GM06990 (cell line): ENCODE data around the gene KRTAP4-3.

Source experiments
- DNase-seq: peaks from one replicate; pipeline ENCODE4 v3.0.0-alpha.2; 2011; ENCODE audit not compliant: insufficient read length; ENCODE audit errors: extremely low read depth
- H3K27me3 ChIP-seq: replicated peaks from 2 replicates; pipeline ENCODE4 v1.6.0; 2011; ENCODE audit warnings: low read length; ENCODE audit not compliant: control insufficient read depth, insufficient read depth
- H3K36me3 ChIP-seq: 2 replicates; pipeline ENCODE4 v1.5.1; 2011; ENCODE audit warnings: low read length; ENCODE audit not compliant: control insufficient read depth, insufficient read depth
- H3K4me3 ChIP-seq: replicated peaks from 2 replicates; pipeline ENCODE4 v1.5.1; 2011; ENCODE audit warnings: low read depth, mild to moderate bottlenecking, control low read depth, low read length
- TF ChIP-seq, protein P1 (sequence below): IDR thresholded peaks from 2 replicates; pipeline ENCODE4 v1.5.1; 2011; ENCODE audit warnings: low read length, control low read depth, mild to moderate bottlenecking, inconsistent platforms; ENCODE audit not compliant: insufficient read depth, poor library complexity, severe bottlenecking

KRTAP4-3 gene

DNA sequence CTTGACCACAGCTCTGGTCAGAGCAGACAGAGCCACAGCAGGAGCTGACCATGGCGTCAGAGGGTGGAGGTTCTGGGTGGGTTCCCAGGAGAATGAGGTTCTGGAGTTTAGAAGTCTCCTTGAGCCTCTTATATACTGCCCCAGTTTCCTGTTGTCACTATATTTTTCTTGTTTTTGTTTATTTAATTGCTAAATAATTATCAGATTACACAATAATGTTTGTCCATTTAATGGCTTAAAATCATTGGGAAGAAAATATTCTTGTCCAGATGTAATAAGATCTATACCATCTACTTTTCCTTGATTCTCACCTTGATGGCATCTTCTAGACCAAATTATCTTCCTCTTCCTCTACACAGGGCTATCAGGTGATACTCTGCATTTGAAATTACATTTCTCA is at the start of gene KRTAP4-3:
KRTAP4-3 (minus strand) TSS at position 101 of the 400 bp plus-strand sequence; CDS start at position 52, 49 bp downstream.
- TF ChIP-seq, protein P1, sequence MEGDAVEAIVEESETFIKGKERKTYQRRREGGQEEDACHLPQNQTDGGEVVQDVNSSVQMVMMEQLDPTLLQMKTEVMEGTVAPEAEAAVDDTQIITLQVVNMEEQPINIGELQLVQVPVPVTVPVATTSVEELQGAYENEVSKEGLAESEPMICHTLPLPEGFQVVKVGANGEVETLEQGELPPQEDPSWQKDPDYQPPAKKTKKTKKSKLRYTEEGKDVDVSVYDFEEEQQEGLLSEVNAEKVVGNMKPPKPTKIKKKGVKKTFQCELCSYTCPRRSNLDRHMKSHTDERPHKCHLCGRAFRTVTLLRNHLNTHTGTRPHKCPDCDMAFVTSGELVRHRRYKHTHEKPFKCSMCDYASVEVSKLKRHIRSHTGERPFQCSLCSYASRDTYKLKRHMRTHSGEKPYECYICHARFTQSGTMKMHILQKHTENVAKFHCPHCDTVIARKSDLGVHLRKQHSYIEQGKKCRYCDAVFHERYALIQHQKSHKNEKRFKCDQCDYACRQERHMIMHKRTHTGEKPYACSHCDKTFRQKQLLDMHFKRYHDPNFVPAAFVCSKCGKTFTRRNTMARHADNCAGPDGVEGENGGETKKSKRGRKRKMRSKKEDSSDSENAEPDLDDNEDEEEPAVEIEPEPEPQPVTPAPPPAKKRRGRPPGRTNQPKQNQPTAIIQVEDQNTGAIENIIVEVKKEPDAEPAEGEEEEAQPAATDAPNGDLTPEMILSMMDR = no peak
- no peak for DNase-seq

DNA sequence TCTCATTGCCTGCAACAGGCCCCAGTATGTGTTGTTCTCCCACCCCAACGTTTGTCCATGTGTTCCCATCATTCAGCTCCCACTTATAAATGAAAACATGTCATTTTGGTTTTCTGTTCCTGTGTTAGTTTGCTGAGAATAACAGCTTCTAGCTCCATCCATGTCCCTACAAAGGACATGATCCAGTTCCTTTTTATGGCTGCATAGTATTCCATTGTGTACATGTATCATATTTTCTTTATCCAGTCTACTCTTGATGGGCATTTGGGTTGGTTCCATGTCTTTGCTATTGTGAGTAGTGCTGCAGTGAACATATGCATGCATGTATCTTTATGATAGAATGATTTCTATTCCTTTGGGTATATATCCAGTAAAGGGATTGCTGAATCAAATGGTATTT is 47.7 kb upstream of the KRTAP4-3 start:
- Histone ChIP-seq H3K36me3 (no peaks in the 10 kb centered on the region), H3K4me3 (no peak overlapping the region), H3K27me3 (no peaks in the 10 kb centered on the region)

More for the DNA sequence above, at the start of gene KRTAP4-3:
- Histone ChIP-seq H3K4me3 (no peak within 1 kb of the TSS), H3K36me3 (no peaks in the 10 kb centered on the region), H3K27me3 (no peaks in the 10 kb centered on the region; the same call in 1 of the 2 replicates)

DNA sequence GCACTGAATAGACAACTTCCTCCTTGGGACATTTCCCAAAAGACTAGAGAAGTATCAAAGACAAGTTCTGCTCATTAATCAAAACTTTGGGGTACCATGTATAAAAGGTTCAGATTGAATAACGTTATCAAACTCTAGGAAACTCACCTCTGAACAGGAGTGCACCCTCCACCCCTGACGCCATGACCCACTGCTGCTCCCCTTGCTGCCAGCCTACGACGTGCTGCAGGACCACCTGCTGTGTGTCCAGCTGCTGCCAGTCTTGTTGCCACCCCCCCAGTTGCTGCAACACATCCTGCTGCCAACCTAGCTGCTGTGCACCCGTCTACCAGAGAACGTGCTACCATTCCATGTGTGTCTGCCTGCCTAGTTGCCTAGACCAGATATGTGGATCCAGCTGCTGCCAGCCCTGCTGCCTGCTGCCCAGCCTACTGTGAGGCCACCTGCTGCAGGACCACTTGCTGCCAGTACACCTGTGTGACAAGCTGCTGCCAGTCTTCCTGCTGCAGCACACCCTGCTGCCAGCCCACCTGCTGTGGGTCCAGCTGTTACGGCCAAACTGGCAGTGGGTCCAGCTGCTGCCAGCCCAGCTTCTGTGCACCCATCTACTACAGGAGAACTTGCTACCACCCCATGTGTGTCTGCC is 44.6 kb upstream of the KRTAP4-3 start:
- TF ChIP-seq, protein P1 = no peak
- no peak overlapping the region for H3K4me3 ChIP-seq
- no peak for DNase-seq
- no peaks in the 10 kb centered on the region for H3K27me3 ChIP-seq
- H3K36me3 ChIP-seq = no peaks in the 10 kb centered on the region

More for the DNA sequence above, 47.7 kb upstream of the KRTAP4-3 start:
- TF ChIP-seq, protein P1 = no peak
- no peak for DNase-seq

DNA sequence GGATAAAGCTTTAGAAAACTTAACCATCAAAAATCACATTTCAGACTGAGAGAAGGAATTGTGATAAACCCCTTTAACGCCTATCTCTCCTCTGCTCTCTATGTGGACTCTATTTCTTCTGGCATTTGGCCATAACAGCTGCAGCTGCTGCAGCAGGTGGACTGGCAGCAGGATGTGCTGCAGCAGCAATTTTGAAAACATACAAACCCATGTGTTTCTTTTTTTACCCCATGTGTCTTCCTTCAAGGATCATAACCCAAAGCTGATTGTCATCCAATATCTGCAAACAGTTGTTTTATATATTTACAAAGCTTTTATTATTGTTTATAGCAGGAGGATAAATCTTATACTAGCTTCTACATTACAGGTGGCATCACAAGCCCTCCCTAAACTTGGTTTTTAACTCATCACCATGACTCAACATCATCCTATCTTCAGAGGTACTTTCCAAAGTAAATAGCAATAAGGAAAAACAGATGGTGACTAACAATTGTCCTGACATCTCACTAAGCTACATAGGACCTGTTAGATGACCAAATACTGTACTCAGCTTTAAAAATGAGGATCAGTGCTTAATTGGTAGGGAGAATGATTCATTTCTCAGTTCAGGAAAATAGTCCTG is 43.9 kb upstream of the KRTAP4-3 start:
- TF ChIP-seq, protein P1 = no peak

DNA sequence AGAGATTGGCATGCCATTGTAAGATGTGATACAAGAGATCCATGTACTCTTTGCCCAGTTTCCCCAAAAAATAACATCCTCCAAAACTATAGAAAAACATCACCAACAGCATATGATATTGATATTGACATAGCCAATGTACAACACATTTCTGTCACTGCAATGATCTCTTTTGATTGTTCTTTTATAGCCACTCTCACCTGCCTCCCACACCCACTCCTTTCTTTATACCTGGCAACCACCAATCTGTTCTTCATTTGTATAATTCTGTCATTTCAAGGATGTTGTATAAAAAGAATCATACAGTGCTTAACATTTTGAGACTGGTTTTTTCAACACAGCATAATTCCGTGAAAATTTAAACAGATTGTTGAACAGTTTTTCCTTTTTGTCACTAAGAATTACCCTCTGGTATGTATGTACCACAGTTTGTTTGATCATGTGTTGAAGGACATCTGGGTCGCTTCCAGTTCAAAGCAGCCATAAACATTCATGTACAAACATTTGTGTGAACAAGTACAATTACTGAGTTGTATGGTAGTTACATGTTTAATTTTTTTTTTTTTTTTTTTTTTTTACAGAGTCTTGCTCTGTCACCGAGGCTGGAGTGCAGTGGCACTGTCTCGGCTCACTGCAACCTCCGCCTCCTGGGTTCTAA is 31.5 kb upstream of the KRTAP4-3 start:
- no peak for DNase-seq

More for the DNA sequence above, 43.9 kb upstream of the KRTAP4-3 start:
- H3K4me3 ChIP-seq = no peak overlapping the region
- no peak for DNase-seq
- H3K27me3 ChIP-seq = no peaks in the 10 kb centered on the region
- no peaks in the 10 kb centered on the region for H3K36me3 ChIP-seq

More for the DNA sequence above, 31.5 kb upstream of the KRTAP4-3 start:
- Histone ChIP-seq H3K27me3 (no peaks in the 10 kb centered on the region), H3K4me3 (no peak overlapping the region), H3K36me3 (no peaks in the 10 kb centered on the region)
- TF ChIP-seq, protein P1 = no peak
